Activated naive CD4-positive, alpha-beta T cell treated with anti-CD3 and anti-CD28 coated beads, Interleukin-2, amount 50 U/mL, for 24 hours (primary cell): ENCODE data around the gene DDX52.
"Not testable (repeated sequence)": the region's sequence is repeated elsewhere in the genome, so short reads cannot be mapped to it uniquely, and the experiment has no call there.

ENCODE experiments used
- H3K27ac Mint-ChIP-seq: one replicate; pipeline ENCODE4 v1.8.0; 2021; ENCODE audit warnings: mild to moderate bottlenecking, mixed read lengths
- H3K27me3 Mint-ChIP-seq: one replicate; pipeline ENCODE4 v1.8.0; 2021; ENCODE audit warnings: mixed read lengths
- H3K36me3 Mint-ChIP-seq: one replicate; pipeline ENCODE4 v1.8.0; 2021; ENCODE audit warnings: mixed read lengths
- H3K4me1 Mint-ChIP-seq: one replicate; pipeline ENCODE4 v1.8.0; 2021; ENCODE audit warnings: mixed read lengths
- H3K4me3 Mint-ChIP-seq: one replicate; pipeline ENCODE4 v1.8.0; 2021; ENCODE audit warnings: mild to moderate bottlenecking, mixed read lengths
- H3K9me3 Mint-ChIP-seq: one replicate; pipeline ENCODE4 v1.8.0; 2021; ENCODE audit warnings: mixed read lengths

Gene DDX52

GRCh38 chr17:37610041-37610420, 33.2 kb downstream of the DDX52 start:
- not testable (repeated sequence) for H3K36me3 Mint-ChIP-seq, H3K9me3 Mint-ChIP-seq, H3K27me3 Mint-ChIP-seq
- peak overlapping the region; percentile 85 for H3K27ac Mint-ChIP-seq
- peak overlapping the region; percentile 85 for H3K4me3 Mint-ChIP-seq
- H3K4me1 Mint-ChIP-seq, result peaks cover 26% of the 10 kb centered on the region

GRCh38 chr17:37609170-37610040, 33.8 kb downstream of the DDX52 start, which contains the start of gene SYNRG:
TSS of gene SYNRG (minus strand) at chr17:37609418. CDS start at chr17:37609355, 63 bp downstream.
- no peaks in the 10 kb centered on the region for H3K27me3 Mint-ChIP-seq
- no peaks in the 10 kb centered on the region for H3K9me3 Mint-ChIP-seq
- no peaks in the 10 kb centered on the region for H3K36me3 Mint-ChIP-seq
- H3K4me1 Mint-ChIP-seq, result peaks cover 33% of the 10 kb centered on the region
- H3K27ac Mint-ChIP-seq, result peak within 1 kb of the TSS; percentile 87
- H3K4me3 Mint-ChIP-seq, result peak within 1 kb of the TSS; percentile 85

GRCh38 chr17:37608351-37609169, 34.7 kb downstream of the DDX52 start:
- peaks cover 2% of the 10 kb centered on the region for H3K36me3 Mint-ChIP-seq
- H3K27me3 Mint-ChIP-seq, result no peaks in the 10 kb centered on the region
- peak overlapping the region; percentile 87 for H3K27ac Mint-ChIP-seq
- H3K4me1 Mint-ChIP-seq, result peaks cover 41% of the 10 kb centered on the region
- peak overlapping the region; percentile 85 for H3K4me3 Mint-ChIP-seq
- H3K9me3 Mint-ChIP-seq, result no peaks in the 10 kb centered on the region

GRCh38 chr17:37607637-37608331, 35.5 kb downstream of the DDX52 start:
- peaks cover 49% of the 10 kb centered on the region for H3K4me1 Mint-ChIP-seq

GRCh38 chr17:37605813-37606505, 37.3 kb downstream of the DDX52 start:
- peaks cover 6% of the 10 kb centered on the region for H3K36me3 Mint-ChIP-seq
- no peaks in the 10 kb centered on the region for H3K27me3 Mint-ChIP-seq
- no peaks in the 10 kb centered on the region for H3K9me3 Mint-ChIP-seq
- peak overlapping the region; percentile 85 for H3K4me3 Mint-ChIP-seq
- peak overlapping the region; percentile 96 for H3K27ac Mint-ChIP-seq
- H3K4me1 Mint-ChIP-seq, result peaks cover 56% of the 10 kb centered on the region

More at GRCh38 chr17:37607637-37608331, 35.5 kb downstream of the DDX52 start:
- Mint-ChIP-seq H3K27ac (peak overlapping the region; percentile 87), H3K36me3 (peaks cover 2% of the 10 kb centered on the region), H3K4me3 (peak overlapping the region; percentile 85), H3K27me3 (no peaks in the 10 kb centered on the region), H3K9me3 (no peaks in the 10 kb centered on the region)

GRCh38 chr17:37605081-37605480, 38.2 kb downstream of the DDX52 start:
- H3K36me3 Mint-ChIP-seq, result peaks cover 9% of the 10 kb centered on the region
- H3K4me3 Mint-ChIP-seq, result peak overlapping the region; percentile 85
- H3K9me3 Mint-ChIP-seq, result no peaks in the 10 kb centered on the region
- H3K27ac Mint-ChIP-seq, result peak overlapping the region; percentile 96
- H3K27me3 Mint-ChIP-seq, result no peaks in the 10 kb centered on the region
- peaks cover 63% of the 10 kb centered on the region for H3K4me1 Mint-ChIP-seq

GRCh38 chr17:37604556-37604955, 38.7 kb downstream of the DDX52 start:
- H3K4me3 Mint-ChIP-seq, result peak overlapping the region; percentile 85
- H3K4me1 Mint-ChIP-seq, result peaks cover 68% of the 10 kb centered on the region
- H3K27ac Mint-ChIP-seq, result peak overlapping the region; percentile 96
- H3K9me3 Mint-ChIP-seq, result no peaks in the 10 kb centered on the region
- peaks cover 9% of the 10 kb centered on the region for H3K36me3 Mint-ChIP-seq
- no peaks in the 10 kb centered on the region for H3K27me3 Mint-ChIP-seq

- Mint-ChIP-seq H3K4me1 (peaks cover 62% of the 10 kb centered on the region), H3K27ac (peak overlapping the region; percentile 82), H3K4me3 (no peak overlapping the region)
Measured at GRCh38 chr17:37598145-37598544, 45.1 kb downstream of the DDX52 start.

GRCh38 chr17:37592291-37592690, 51.0 kb downstream of the DDX52 start:
- Mint-ChIP-seq H3K36me3 (peaks cover 25% of the 10 kb centered on the region), H3K9me3 (no peaks in the 10 kb centered on the region), H3K27ac (peak overlapping the region; percentile 60), H3K27me3 (no peaks in the 10 kb centered on the region), H3K4me1 (peaks cover 71% of the 10 kb centered on the region), H3K4me3 (peak overlapping the region; percentile 37)

More at GRCh38 chr17:37598145-37598544, 45.1 kb downstream of the DDX52 start:
- no peaks in the 10 kb centered on the region for H3K27me3 Mint-ChIP-seq
- no peaks in the 10 kb centered on the region for H3K9me3 Mint-ChIP-seq
- peaks cover 20% of the 10 kb centered on the region for H3K36me3 Mint-ChIP-seq

GRCh38 chr17:37585066-37585465, 58.2 kb downstream of the DDX52 start:
- H3K27ac Mint-ChIP-seq, result no peak overlapping the region
- peaks cover 17% of the 10 kb centered on the region for H3K36me3 Mint-ChIP-seq
- H3K27me3 Mint-ChIP-seq, result no peaks in the 10 kb centered on the region
- no peak overlapping the region for H3K4me3 Mint-ChIP-seq
- H3K9me3 Mint-ChIP-seq, result no peaks in the 10 kb centered on the region
- peaks cover 26% of the 10 kb centered on the region for H3K4me1 Mint-ChIP-seq

- Mint-ChIP-seq H3K4me3 (no peak overlapping the region), H3K27me3 (no peaks in the 10 kb centered on the region), H3K27ac (no peak overlapping the region), H3K36me3 (peaks cover 27% of the 10 kb centered on the region), H3K9me3 (no peaks in the 10 kb centered on the region), H3K4me1 (peaks cover 16% of the 10 kb centered on the region)
Measured at GRCh38 chr17:37576281-37576680, 67.0 kb downstream of the DDX52 start.

GRCh38 chr17:37574427-37574826, 68.8 kb downstream of the DDX52 start:
- Mint-ChIP-seq H3K27me3 (no peaks in the 10 kb centered on the region), H3K9me3 (no peaks in the 10 kb centered on the region), H3K27ac (peak overlapping the region; percentile 79), H3K36me3 (peaks cover 31% of the 10 kb centered on the region), H3K4me1 (peaks cover 16% of the 10 kb centered on the region), H3K4me3 (no peak overlapping the region)

- H3K27ac Mint-ChIP-seq, result no peak overlapping the region
- no peak overlapping the region for H3K4me3 Mint-ChIP-seq
- H3K4me1 Mint-ChIP-seq, result peaks cover 18% of the 10 kb centered on the region
- peaks cover 35% of the 10 kb centered on the region for H3K36me3 Mint-ChIP-seq
- H3K9me3 Mint-ChIP-seq, result no peaks in the 10 kb centered on the region
- no peaks in the 10 kb centered on the region for H3K27me3 Mint-ChIP-seq
Measured at GRCh38 chr17:37571674-37572073, 71.6 kb downstream of the DDX52 start.

GRCh38 chr17:37570527-37571093, 72.6 kb downstream of the DDX52 start:
- no peaks in the 10 kb centered on the region for H3K27me3 Mint-ChIP-seq
- peaks cover 34% of the 10 kb centered on the region for H3K36me3 Mint-ChIP-seq

More at GRCh38 chr17:37570527-37571093, 72.6 kb downstream of the DDX52 start:
- no peak overlapping the region for H3K4me3 Mint-ChIP-seq
- peaks cover 20% of the 10 kb centered on the region for H3K4me1 Mint-ChIP-seq
- no peak overlapping the region for H3K27ac Mint-ChIP-seq
- H3K9me3 Mint-ChIP-seq, result no peaks in the 10 kb centered on the region
